Lung (tissue), 12 donors: ENCODE data around the gene HEXIM1. TPM values are rescaled to one million over a fixed set of nuclear protein-coding genes. Genes with fewer than 3 reads are reported as not detected.

Experiments used
- ATAC-seq: fragments of 200-7000 bp; cut with Tn5 transposase; one replicate; pipeline ENCODE4 v1.9.1; 2020; ENCODE audit warnings: moderate number of reproducible peaks; ENCODE audit not compliant: insufficient read depth, low FRiP score
- DNase-seq, 3 donors: peaks; one replicate each; pipeline ENCODE4 v3.0.0-alpha.2; 2013 to 2017
- H3K27ac ChIP-seq, 2 donors: one replicate each; pipeline ENCODE4 v1.5.1; 2013; ENCODE audit warnings: mild to moderate bottlenecking in 2 of 2, moderate library complexity in 2 of 2, control low read depth in 1 of 2, inconsistent platforms in 1 of 2, low read depth in 1 of 2, low read length in 1 of 2
- H3K27me3 ChIP-seq, 3 donors: one replicate each; pipeline ENCODE4 v1.5.1; 2013; ENCODE audit warnings: low read length in 2 of 3; ENCODE audit not compliant: control insufficient read depth in 3 of 3, insufficient read depth in 3 of 3
- H3K36me3 ChIP-seq, 4 donors: one replicate each; pipeline ENCODE4 v1.5.1; 2013; ENCODE audit warnings: low read length in 4 of 4, mild to moderate bottlenecking in 1 of 4, moderate library complexity in 1 of 4; ENCODE audit not compliant: control insufficient read depth in 4 of 4, insufficient read depth in 4 of 4
- H3K4me1 ChIP-seq, 5 donors: one replicate each; pipeline ENCODE4 v1.5.1; 2013; ENCODE audit warnings: low read length in 5 of 5, mild to moderate bottlenecking in 2 of 5, moderate library complexity in 1 of 5; ENCODE audit not compliant: control insufficient read depth in 5 of 5, insufficient read depth in 5 of 5
- H3K4me3 ChIP-seq: one replicate; pipeline ENCODE4 v1.5.1; 2013; ENCODE audit warnings: mild to moderate bottlenecking, control low read depth, moderate library complexity
- H3K9ac ChIP-seq, 2 donors: one replicate each; pipeline ENCODE4 v1.5.1; 2013; ENCODE audit warnings: low read length in 2 of 2, control low read depth in 1 of 2; ENCODE audit not compliant: insufficient read depth in 1 of 2
- H3K9me3 ChIP-seq, 4 donors: one replicate each; pipeline ENCODE4 v1.5.1; 2013; ENCODE audit warnings: low read length in 3 of 4, mild to moderate bottlenecking in 1 of 4, moderate library complexity in 1 of 4; ENCODE audit not compliant: control insufficient read depth in 4 of 4, insufficient read depth in 3 of 4
- CTCF ChIP-seq: IDR thresholded peaks from 2 replicates; pipeline ENCODE4 v1.5.1; 2012; ENCODE audit warnings: mild to moderate bottlenecking; ENCODE audit errors: control extremely low read depth, extremely low read depth
- WGBS, 2 donors: extraction: QIAGEN DNeasy Blood & Tissue Kit; methylation state at CpG; one replicate each; pipeline ENCODE4 v1.1.7; 2013; 5-methylcytosine and 5-hydroxymethylcytosine counted together
- polyA plus RNA-seq, 2 donors: library from polyadenylated mRNA; stranded (reverse); fragments of 200-250 nt; gene quantifications; one replicate each; pipeline ENCODE4 v1.2.1, GENCODE V29; 2013
- total RNA-seq, 2 donors: library from RNA; depleted of rRNA in 1 of 2; stranded (reverse); fragments of >200 nt in 1 of 2; gene quantifications; one replicate each; pipeline ENCODE4 v1.2.1, GENCODE V29; 2014 to 2021
- donor health status: control.
- donor health status: control.
- donor health status: Bipolar disorder and iron deficiency.
- donor health status: healthy.
- donor health status: DM: yes; HTN: yes; CAD: no.

HEXIM1 gene
- total and polyA plus RNA-seq, 4 donors: 14.5 to 34.4 (median 22.0) TPM

DNA sequence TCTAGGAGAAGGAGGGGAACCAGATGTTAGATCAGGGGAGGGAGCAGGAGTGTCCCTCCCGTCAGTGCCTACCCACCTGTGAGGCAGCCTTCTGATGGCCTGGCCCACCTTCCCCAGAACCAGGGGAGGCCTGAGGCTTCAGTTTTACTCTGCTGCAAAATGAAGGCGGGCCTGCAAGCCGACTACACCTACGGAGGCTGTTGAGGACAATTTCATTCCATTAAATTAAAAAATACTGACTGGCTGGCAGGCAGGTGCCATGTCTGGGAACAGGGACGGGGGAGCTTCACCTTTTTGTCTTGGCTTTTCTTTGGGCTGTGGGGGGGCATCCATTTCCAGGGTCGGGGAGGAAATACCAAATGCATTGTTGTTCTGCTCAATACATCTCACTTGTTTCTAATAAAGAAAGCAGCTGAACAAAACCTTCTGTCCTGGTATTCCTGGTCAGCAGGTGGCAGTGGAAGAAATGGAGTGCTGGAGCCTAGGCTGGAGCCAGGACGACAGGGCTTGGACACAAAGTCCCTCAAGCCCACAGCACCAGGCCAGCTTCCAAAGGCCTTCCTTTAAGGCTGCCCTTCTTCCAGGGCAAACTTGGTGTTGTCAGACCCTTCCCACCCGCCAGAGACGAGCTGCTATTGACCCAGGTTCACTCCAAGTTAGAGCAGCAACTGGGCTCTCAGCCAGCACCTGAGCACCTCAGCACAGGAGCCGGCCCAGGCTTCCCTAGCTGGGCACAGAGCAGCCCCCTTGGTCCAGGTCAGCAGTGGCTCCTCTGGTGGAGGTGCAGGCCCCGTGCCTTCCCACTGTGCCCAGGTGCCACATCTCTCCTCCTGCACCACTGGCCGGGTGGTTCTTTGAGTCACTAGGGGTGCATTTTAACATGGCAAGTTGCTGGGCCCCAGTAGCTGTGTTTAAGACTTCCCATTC is 39.4 kb upstream of the HEXIM1 start:
- Histone ChIP-seq H3K9me3 (no peaks in the 10 kb centered on the region), H3K4me1 (peaks cover 0 to 2% (median 0%) of the 10 kb centered on the region in 5 donors), H3K4me3 (no peak overlapping the region), H3K9ac (no peak overlapping the region), H3K36me3 (peaks cover 0 to 48% (median 18%) of the 10 kb centered on the region in 4 donors), H3K27ac (no peak overlapping the region), H3K27me3 (no peaks in the 10 kb centered on the region)
- DNase-seq (no peak), ATAC-seq (no peak)
- WGBS, 2 donors: 70 to 85% methylated on average over 12 of the region's 12 CpGs
- TF ChIP-seq CTCF: no peak

DNA sequence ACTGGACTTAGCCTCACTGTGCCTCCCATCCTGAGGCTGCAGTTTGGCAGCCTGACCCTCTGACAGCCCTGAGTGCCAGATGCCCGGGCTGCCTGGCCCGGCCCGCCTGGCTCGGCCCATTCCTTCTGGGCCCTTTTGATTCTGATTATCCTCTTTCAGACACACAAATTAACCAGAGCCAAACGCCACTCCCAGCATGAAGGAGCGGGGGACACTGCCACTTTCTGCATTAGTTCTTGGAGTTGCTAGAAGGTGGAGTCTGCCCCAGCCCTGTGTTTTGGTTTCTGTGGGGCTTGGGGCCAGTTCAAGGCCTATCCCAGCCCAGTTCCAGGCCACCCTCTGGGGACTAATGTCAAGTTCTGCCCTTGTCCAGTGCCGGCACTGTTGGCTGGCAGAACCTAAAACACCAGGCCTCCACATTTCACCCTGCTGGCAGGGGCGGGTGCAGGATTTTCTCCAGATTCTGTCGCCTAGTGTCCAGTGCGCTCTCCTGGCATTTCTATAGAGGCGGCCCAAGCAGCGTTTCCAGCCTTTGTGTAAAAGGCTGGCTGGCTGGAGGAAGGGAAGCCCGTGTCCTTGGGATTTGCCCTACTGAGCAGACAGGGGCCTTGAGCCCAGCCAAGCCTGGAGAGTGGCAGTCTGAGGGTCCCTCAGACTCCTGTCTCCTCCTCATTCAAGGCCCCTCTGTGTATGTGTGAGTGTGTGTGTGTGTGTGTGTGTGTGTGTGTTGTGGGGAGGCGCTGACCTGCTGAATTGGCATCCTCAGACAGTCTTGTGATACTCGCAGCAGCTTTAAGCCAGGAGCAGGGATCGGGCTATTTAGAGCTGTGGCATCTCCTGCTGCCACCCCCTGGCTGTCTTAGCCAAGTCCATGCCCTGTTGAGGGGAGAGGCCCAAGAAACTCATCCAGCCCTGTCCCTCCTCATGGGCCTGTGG is 37.3 kb upstream of the HEXIM1 start:
- 85 to 92% methylated on average over 16 of the region's 16 CpGs for WGBS, 2 donors
- ATAC-seq (no peak), DNase-seq (no peak)
- H3K36me3 ChIP-seq: peaks cover 0 to 29% (median 10%) of the 10 kb centered on the region in 4 donors
- H3K27ac ChIP-seq: peak overlapping the region in 1 of 2 donors; percentile 80
- H3K9me3 ChIP-seq: no peaks in the 10 kb centered on the region
- no peak overlapping the region for H3K9ac ChIP-seq
- TF ChIP-seq CTCF: no peak
- H3K4me3 ChIP-seq: no peak overlapping the region
- peaks cover 0 to 2% (median 0%) of the 10 kb centered on the region in 5 donors for H3K4me1 ChIP-seq
- no peaks in the 10 kb centered on the region for H3K27me3 ChIP-seq

- Histone ChIP-seq H3K9ac (no peak overlapping the region), H3K27ac (peak overlapping the region in 1 of 2 donors; percentile 80), H3K9me3 (no peaks in the 10 kb centered on the region), H3K4me3 (no peak overlapping the region), H3K4me1 (peaks cover 0 to 2% (median 0%) of the 10 kb centered on the region in 5 donors), H3K36me3 (peaks cover 0 to 25% (median 8%) of the 10 kb centered on the region in 4 donors), H3K27me3 (no peaks in the 10 kb centered on the region)
- no peak for ATAC-seq
- 94 to 95% methylated on average over 11 of the region's 11 CpGs for WGBS, 2 donors
- TF ChIP-seq CTCF: no peak
- DNase-seq: no peak
Observed at GRCh38 chr17:45111850-45112249, 36.4 kb upstream of the HEXIM1 start.
